SJSA1 (cell line): ENCODE measurements around the gene AKR7A2. TPM values are rescaled to one million over a fixed set of nuclear protein-coding genes. Genes with fewer than 3 reads are reported as not detected.
"Not testable (repeated sequence)": the region's sequence is repeated elsewhere in the genome, so short reads cannot be mapped to it uniquely, and the experiment has no call there.

ENCODE experiments used
- DNase-seq, 2 experiments: peaks; one replicate each; pipeline ENCODE4 v3.0.0-alpha.2; 2015 to 2020; ENCODE audit warnings: low spot score in 2 of 2, low read depth in 1 of 2
- H3K27ac ChIP-seq: fragments of 250-450 bp; sonication (Bioruptor Pico); 2 replicates; pipeline ENCODE4 v1.5.1; 2020; ENCODE audit warnings: mild to moderate bottlenecking, moderate library complexity
- H3K27me3 ChIP-seq: fragments of 250-450 bp; sonication (Bioruptor Pico); replicated peaks from 2 replicates; pipeline ENCODE4 v1.5.1; 2020; ENCODE audit warnings: mild to moderate bottlenecking, moderate library complexity
- H3K36me3 ChIP-seq: fragments of 250-450 bp; sonication (Bioruptor Pico); 2 replicates; pipeline ENCODE4 v1.5.1; 2020; ENCODE audit warnings: mild to moderate bottlenecking
- H3K4me1 ChIP-seq: fragments of 250-450 bp; sonication (Bioruptor Pico); replicated peaks from 2 replicates; pipeline ENCODE4 v1.6.1; 2021; ENCODE audit warnings: mild to moderate bottlenecking
- H3K4me3 ChIP-seq: fragments of 250-450 bp; sonication (Bioruptor Pico); 2 replicates; pipeline ENCODE4 v1.5.1; 2020; ENCODE audit warnings: mild to moderate bottlenecking
- H3K9me3 ChIP-seq: fragments of 250-450 bp; sonication (Bioruptor Pico); replicated peaks from 2 replicates; pipeline ENCODE4 v1.5.1; 2020; ENCODE audit warnings: mild to moderate bottlenecking
- total RNA-seq: library from RNA; depleted of rRNA; stranded (reverse); fragments of >200 nt; shearing (Covaris generic); gene quantifications from 2 replicates; pipeline ENCODE4 v1.2.3, GENCODE V29; 2014

Gene AKR7A2
- total RNA-seq, 1 experiment from 2014 or later = 94.5 TPM

GRCh38 chr1:19287436-19288185 is 24.3 kb downstream of the AKR7A2 start:
- no peaks in the 10 kb centered on the region for H3K4me1 ChIP-seq
- H3K27me3 ChIP-seq = no peaks in the 10 kb centered on the region
- DNase-seq = no peak
- no peak overlapping the region for H3K27ac ChIP-seq
- no peak overlapping the region for H3K4me3 ChIP-seq
- no peaks in the 10 kb centered on the region for H3K9me3 ChIP-seq
- H3K36me3 ChIP-seq = no peaks in the 10 kb centered on the region

DNA sequence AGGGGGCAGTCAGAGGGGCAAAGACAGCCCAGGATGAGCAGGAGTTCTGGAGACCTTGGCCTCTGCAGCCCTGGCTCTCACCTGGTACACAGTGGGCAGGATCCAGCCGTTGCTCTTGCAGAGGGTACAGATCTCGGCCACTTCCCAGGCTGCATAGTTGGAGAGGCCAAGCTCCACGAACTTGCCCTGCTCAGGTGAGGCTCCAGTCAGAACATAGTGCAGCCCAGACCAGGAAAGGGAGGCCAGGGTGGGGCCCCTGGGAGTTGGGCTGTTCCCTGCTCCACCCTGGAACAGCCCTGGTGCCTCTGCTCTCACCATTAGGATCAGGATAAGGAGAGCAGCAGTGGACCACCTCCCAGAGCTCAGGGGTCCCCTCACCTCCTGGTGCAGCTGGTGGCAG is 26.1 kb downstream of the AKR7A2 start:
- not testable (repeated sequence) for H3K4me3 ChIP-seq, H3K27me3 ChIP-seq, H3K27ac ChIP-seq, H3K9me3 ChIP-seq, DNase-seq, H3K36me3 ChIP-seq, H3K4me1 ChIP-seq

GRCh38 chr1:19285366-19285765 is 26.6 kb downstream of the AKR7A2 start:
- not testable (repeated sequence) for H3K27ac ChIP-seq, H3K4me3 ChIP-seq, DNase-seq, H3K36me3 ChIP-seq, H3K27me3 ChIP-seq, H3K4me1 ChIP-seq, H3K9me3 ChIP-seq

DNA sequence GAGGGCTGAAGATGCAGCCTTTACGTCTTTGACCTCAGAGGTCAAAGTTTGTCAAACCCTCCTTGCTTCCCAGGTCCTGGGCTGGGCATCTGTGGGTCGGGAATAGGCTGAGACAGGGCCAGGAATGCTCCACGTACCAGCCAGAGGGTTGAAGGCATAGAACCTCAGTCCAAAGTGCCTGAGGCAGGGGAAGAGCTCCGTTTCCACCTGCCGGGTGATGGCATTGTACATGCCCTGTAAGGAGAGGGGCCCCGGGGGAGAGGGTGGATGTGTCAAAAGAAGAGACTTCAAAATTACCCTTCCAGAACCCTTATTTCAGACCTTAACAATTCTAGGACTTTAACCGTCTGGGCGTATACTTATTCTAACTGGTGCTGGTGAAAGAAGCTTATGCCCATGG is 27.1 kb downstream of the AKR7A2 start:
- Histone ChIP-seq H3K4me3 (no peak overlapping the region), H3K4me1 (no peaks in the 10 kb centered on the region), H3K27ac (no peak overlapping the region), H3K9me3 (no peaks in the 10 kb centered on the region), H3K27me3 (no peaks in the 10 kb centered on the region), H3K36me3 (no peaks in the 10 kb centered on the region)
- no peak for DNase-seq

DNA sequence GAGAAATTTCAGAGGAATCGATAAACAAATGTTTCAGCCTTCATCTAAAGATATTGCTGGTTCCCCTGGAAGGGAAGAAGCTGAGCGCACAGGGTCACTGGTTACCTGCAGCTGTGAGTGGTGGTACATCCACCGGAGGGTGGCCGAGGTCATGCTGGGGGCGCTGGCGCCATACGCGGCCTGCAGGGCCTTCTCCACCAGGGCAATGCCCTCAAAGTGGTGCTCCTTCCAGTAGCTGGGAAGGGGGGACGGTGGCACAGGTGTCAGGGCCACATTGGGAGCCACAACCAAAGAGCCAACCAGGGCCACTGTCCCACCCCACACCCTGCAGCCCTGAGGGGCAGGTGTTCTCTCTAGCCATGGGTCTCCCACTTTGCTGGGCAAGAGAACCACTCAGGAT is 28.1 kb downstream of the AKR7A2 start:
- H3K4me3 ChIP-seq = no peak overlapping the region
- H3K4me1 ChIP-seq = no peaks in the 10 kb centered on the region
- H3K9me3 ChIP-seq = no peaks in the 10 kb centered on the region
- no peak overlapping the region for H3K27ac ChIP-seq
- H3K36me3 ChIP-seq = no peaks in the 10 kb centered on the region
- H3K27me3 ChIP-seq = no peaks in the 10 kb centered on the region
- no peak for DNase-seq

DNA sequence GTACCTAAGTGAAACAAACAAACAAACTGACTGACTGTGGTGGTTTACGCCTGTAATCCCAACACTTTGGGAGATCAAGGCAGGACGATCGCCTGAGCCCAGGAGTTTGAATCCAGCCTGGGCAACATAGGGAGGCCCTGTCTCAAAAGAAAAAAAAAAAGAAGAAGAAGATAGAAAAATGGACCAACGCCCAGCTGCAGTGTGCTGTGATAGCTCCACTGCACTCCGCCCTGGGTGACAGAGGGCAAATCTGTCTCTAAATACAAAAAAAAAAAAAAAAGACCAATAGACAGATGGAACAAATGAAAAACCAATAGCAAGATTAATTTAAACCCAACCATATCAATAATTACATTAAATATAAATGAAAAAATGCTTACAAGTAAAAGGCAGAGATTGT is 37.3 kb downstream of the AKR7A2 start:
- H3K4me1 ChIP-seq = no peaks in the 10 kb centered on the region
- DNase-seq = no peak
- H3K27me3 ChIP-seq = no peaks in the 10 kb centered on the region
- no peak overlapping the region for H3K4me3 ChIP-seq
- no peak overlapping the region for H3K27ac ChIP-seq
- H3K36me3 ChIP-seq = no peaks in the 10 kb centered on the region
- H3K9me3 ChIP-seq = no peaks in the 10 kb centered on the region

DNA sequence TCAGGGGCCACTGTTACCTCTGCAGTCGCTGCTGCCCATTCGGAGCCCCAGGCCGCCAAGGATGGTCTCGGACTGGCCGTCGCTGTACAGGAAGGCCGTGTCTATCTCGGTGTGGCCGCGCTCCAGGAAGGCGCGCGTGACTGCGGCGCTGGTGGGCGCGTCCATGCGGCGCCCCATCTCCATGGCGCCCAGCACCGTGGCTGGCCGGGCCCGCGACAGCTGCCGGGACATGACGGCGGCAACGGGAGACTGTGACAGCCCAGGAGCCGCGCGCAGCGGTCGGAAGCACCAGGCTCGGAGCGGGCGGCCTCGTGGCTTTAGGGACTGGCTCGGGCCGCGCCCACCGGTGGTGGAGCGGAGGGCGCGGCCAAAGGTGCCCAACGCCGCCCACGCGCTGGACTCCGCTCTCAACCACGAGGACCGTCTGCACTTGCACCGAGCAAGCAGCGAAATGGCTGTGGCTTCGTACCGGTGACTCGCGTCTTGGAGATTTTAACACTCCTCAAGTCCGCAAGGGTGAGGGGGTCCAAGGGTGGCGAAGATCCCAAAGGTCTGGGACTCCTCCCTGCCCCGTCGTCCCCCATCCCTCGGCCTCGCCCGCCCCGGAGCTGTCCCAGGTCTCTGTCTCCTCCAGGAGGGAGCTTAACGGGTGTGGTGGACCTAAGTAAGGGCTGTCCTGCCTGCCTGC is 38.0 kb downstream of the AKR7A2 start:
- H3K9me3 ChIP-seq, H3K4me3 ChIP-seq, DNase-seq, H3K4me1 ChIP-seq, H3K27me3 ChIP-seq, H3K27ac ChIP-seq, H3K36me3 ChIP-seq: not testable (repeated sequence)

GRCh38 chr1:19273106-19273843 is 38.7 kb downstream of the AKR7A2 start:
- DNase-seq = no peak

DNA sequence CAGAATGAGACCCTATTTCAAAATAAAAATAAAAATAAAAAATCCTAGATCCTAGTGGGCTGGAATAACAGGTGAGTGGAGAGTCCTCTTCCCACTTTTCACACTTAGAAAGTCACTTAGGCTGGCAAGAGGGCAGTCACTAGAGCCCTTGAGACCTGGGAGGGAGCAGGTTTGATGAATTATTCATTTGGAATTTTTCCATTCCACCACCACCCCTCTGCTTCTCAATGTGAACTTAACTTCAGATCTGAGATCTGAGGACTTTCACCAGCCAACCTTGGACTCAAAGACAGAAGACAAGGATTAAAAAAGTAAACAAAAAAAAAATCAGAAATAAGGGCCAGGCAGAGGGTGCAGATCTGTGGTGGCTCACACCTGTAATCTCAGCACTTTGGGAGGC is 39.9 kb downstream of the AKR7A2 start:
- no peaks in the 10 kb centered on the region for H3K27me3 ChIP-seq
- no peaks in the 10 kb centered on the region for H3K36me3 ChIP-seq
- H3K9me3 ChIP-seq = no peaks in the 10 kb centered on the region
- H3K27ac ChIP-seq = no peak overlapping the region
- DNase-seq = no peak
- H3K4me1 ChIP-seq = no peaks in the 10 kb centered on the region
- no peak overlapping the region for H3K4me3 ChIP-seq

More at GRCh38 chr1:19273106-19273843, 38.7 kb downstream of the AKR7A2 start:
- Histone ChIP-seq H3K4me3 (no peak overlapping the region), H3K27me3 (no peaks in the 10 kb centered on the region), H3K27ac (no peak overlapping the region), H3K4me1 (no peaks in the 10 kb centered on the region), H3K9me3 (no peaks in the 10 kb centered on the region), H3K36me3 (no peaks in the 10 kb centered on the region)

GRCh38 chr1:19270343-19270730 is 41.6 kb downstream of the AKR7A2 start:
- not testable (repeated sequence) for H3K27ac ChIP-seq, H3K4me1 ChIP-seq, H3K27me3 ChIP-seq, H3K4me3 ChIP-seq, H3K36me3 ChIP-seq, H3K9me3 ChIP-seq, DNase-seq

DNA sequence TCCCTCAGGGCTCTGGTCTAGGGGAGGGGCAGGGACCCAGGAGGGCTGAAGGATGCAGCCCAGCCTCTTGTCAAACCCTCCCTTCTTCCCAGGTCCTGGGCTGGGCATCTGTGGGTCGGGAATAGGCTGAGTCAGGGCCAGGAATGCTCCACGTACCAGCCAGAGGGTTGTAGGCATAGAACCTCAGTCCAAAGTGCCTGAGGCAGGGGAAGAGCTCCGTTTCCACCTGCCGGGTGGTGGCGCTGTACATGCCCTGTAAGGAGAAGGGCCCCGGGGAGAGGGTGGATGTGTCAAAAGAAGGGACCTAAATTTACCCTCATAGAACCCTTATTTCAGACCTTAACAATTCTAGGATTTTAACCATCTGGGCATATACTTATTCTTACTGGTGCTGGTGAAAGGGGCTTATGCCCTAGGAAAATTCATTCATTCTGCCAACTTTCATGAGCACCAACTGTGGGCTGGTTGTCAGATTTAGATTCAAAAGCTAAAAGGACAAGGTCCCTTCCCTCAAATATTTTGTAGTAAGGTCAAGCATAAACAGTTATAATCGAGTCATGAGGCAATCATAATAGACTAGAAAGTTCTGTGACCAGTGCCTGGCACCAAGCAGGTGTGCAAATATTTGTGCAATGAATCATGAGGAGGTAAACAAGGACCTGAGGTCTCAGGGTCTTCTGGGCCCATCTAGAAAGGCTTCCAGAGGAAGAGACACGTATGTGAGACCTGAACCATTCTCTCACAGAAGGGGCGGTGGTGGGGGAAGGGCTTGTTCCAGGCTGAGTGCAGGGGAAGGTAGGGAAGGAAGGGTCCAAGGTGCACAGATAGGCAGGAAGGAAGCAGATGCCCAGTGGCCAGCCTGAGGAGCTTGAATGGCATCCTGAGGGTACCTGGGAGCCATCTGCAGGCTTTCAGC is 42.3 kb downstream of the AKR7A2 start:
- not testable (repeated sequence) for DNase-seq, H3K9me3 ChIP-seq, H3K27ac ChIP-seq, H3K27me3 ChIP-seq, H3K4me1 ChIP-seq, H3K4me3 ChIP-seq, H3K36me3 ChIP-seq

GRCh38 chr1:19268445-19268844 is 43.5 kb downstream of the AKR7A2 start:
- H3K27me3 ChIP-seq = no peaks in the 10 kb centered on the region
- no peaks in the 10 kb centered on the region for H3K36me3 ChIP-seq

GRCh38 chr1:19262744-19263143 is 49.2 kb downstream of the AKR7A2 start:
- Histone ChIP-seq H3K4me1 (no peaks in the 10 kb centered on the region), H3K27ac (no peak overlapping the region), H3K4me3 (no peak overlapping the region), H3K9me3 (no peaks in the 10 kb centered on the region), H3K36me3 (peaks cover 29% of the 10 kb centered on the region), H3K27me3 (no peaks in the 10 kb centered on the region)
- DNase-seq = no peak

More at GRCh38 chr1:19268445-19268844, 43.5 kb downstream of the AKR7A2 start:
- H3K27ac ChIP-seq = no peak overlapping the region
- no peaks in the 10 kb centered on the region for H3K9me3 ChIP-seq
- no peaks in the 10 kb centered on the region for H3K4me1 ChIP-seq
- no peak overlapping the region for H3K4me3 ChIP-seq
- no peak for DNase-seq
